Heart right ventricle (tissue), 16 donors: ENCODE results near the gene KCTD3. TPM values are rescaled to one million over a fixed set of nuclear protein-coding genes. Genes with fewer than 3 reads are reported as not detected.

Experiments used
- ATAC-seq, 8 donors: fragments of 200-7000 bp; cut with Tn5 transposase; one replicate each; pipeline ENCODE4 v1.9.1; 2020; ENCODE audit warnings: mild to moderate bottlenecking in 8 of 8, moderate library complexity in 8 of 8, moderate number of reproducible peaks in 1 of 8
- DNase-seq, 2 donors: peaks; one replicate each; pipeline ENCODE4 v3.0.0-alpha.2; 2020
- H3K27ac ChIP-seq, 10 donors: fragments of 200-600 bp; sonication (generic) in 2 of 10; one replicate each; pipeline versions ENCODE4 v1.5.0 to v1.8.0; 2020 to 2022; ENCODE audit warnings: mild to moderate bottlenecking in 3 of 10
- H3K27me3 ChIP-seq, 7 donors: fragments of 200-600 bp; one replicate each; pipeline ENCODE4 v1.8.0; 2021 to 2022; ENCODE audit warnings: mild to moderate bottlenecking in 2 of 7
- H3K36me3 ChIP-seq, 9 donors: fragments of 200-600 bp; sonication (generic) in 1 of 9; one replicate each; pipeline versions ENCODE4 v1.5.0 to v1.8.0; 2020 to 2022; ENCODE audit warnings: mild to moderate bottlenecking in 2 of 9
- H3K4me1 ChIP-seq, 9 donors: fragments of 200-600 bp; sonication (generic) in 1 of 9; one replicate each; pipeline versions ENCODE4 v1.5.0 to v1.8.0; 2020 to 2022; ENCODE audit warnings: mild to moderate bottlenecking in 4 of 9
- H3K4me3 ChIP-seq, 10 donors: fragments of 200-600 bp; sonication (generic) in 2 of 10; one replicate each; pipeline versions ENCODE4 v1.5.0 to v1.8.0; 2020 to 2022; ENCODE audit warnings: mild to moderate bottlenecking in 7 of 10, moderate library complexity in 2 of 10
- H3K9me3 ChIP-seq, 11 donors: fragments of 200-600 bp in 10 of 11; sonication (generic) in 2 of 11; one replicate each; pipeline versions ENCODE4 v1.5.0 to v1.8.0; 2013 to 2022; ENCODE audit warnings: mild to moderate bottlenecking in 2 of 11, control low read depth in 1 of 11, moderate library complexity in 1 of 11
- CTCF ChIP-seq, 9 donors: fragments of 200-600 bp; sonication (generic) in 2 of 9; IDR thresholded peaks; one replicate each; pipeline versions ENCODE4 v1.5.0 to v1.8.0; 2021 to 2022; ENCODE audit warnings: antibody characterized with exemption in 9 of 9, mild to moderate bottlenecking in 5 of 9, moderate library complexity in 1 of 9
- WGBS, 2 donors: extraction: QIAGEN DNeasy Blood & Tissue Kit; methylation state at CpG; one replicate each; pipeline ENCODE4 v1.1.7; 2013; ENCODE audit warnings: inconsistent platforms in 1 of 2; 5-methylcytosine and 5-hydroxymethylcytosine counted together
- intact Hi-C, 10 donors: fragments of 100-400 bp; cut with DNase I; formaldehyde crosslinking; loops; one replicate each; pipeline versions ENCODE4 v1.11.1 to v1.14.2; 2022
- polyA plus RNA-seq, 2 donors: library from polyadenylated mRNA; stranded (reverse); fragments of 200-250 nt; gene quantifications; one replicate each; pipeline ENCODE4 v1.2.3, GENCODE V29; 2013
- total RNA-seq, 10 donors: library from RNA; stranded (reverse); fragmentation: NEBNext Ultra II Directional in 3 of 10; extraction: Animal tissue kit (Norgen Biotek cat#: 25700) in 3 of 10; gene quantifications; one replicate each; pipeline versions ENCODE4 v1.2.1 to v1.2.4, GENCODE V29; 2021 to 2023
- donor health status: Arrhythmogenic right ventricular cardiomyopathy.
- donor health status: ischemic (EF 13 %, LVEDD 7.1; RV severe dilation, severe dysfunction).
- donor health status: healthy with polysubstance abuse.
- donor health status: DM: no; HTN: yes; CAD: no.
- donor health status: DM: no; HTN: no; CAD: no.
- donor health status: ischemic (EF 25% LVEDD 6.9; RV normal size, moderate dysfunction).
- donor health status: ischemic (EF 25% LVEDD 5.7; RV mildly dilated, moderate dysfunction).
- donor health status: healthy.
- donor health status: DM: yes; HTN: yes; CAD: no.
- donor health status: Ischemic cardiomyopathy.
- donor health status: ischemic (EF 35%, LVEDD 5.7; RV mildly dilated, moderate dysfunction).
- donor health status: nonischemic (EF 11% LVEDD 7.7; RV severe dilation, severe dysfunction).
- donor health status: DM: yes; HTN: yes; CAD: no.
- donor health status: PGD.
- donor health status: ischemic (EF 29% LVEDD 5.4; RV normal size, mild dysfunction).
- donor health status: nonischemic (EF 23%, LVEDD 6.1; RV moderate dilation, normal function).

Gene KCTD3
- total and polyA plus RNA-seq, 12 donors, result 10.4 to 34.7 (median 16.6) TPM

GRCh38 chr1:215600258-215600792, 33.2 kb downstream of the KCTD3 start:
- Histone ChIP-seq H3K36me3 (peaks cover 0 to 96% (median 6%) of the 10 kb centered on the region in 9 donors), H3K9me3 (no peaks in the 10 kb centered on the region), H3K4me1 (peaks cover 0 to 16% (median 7%) of the 10 kb centered on the region in 9 donors), H3K27me3 (no peaks in the 10 kb centered on the region), H3K27ac (no peak overlapping the region), H3K4me3 (no peak overlapping the region)
- ATAC-seq (no peak), DNase-seq (no peak)
- no peak for TF ChIP-seq CTCF (IDR thresholded peaks at IDR 0.05)
- intact Hi-C loops, result loop anchor here in 1 of 10 donors (5.0 kb wide), 1 partner anchor 33 kb away; the partner anchor contains the start of gene KCTD3

GRCh38 chr1:215600867-215601266, 33.8 kb downstream of the KCTD3 start:
- no peak overlapping the region for H3K4me3 ChIP-seq
- ATAC-seq (no peak), DNase-seq (no peak)
- intact Hi-C loops, result loop anchor here in 1 of 10 donors (5.0 kb wide), 1 partner anchor 34 kb away; the partner anchor contains the start of gene KCTD3
- no peaks in the 10 kb centered on the region for H3K9me3 ChIP-seq
- H3K27ac ChIP-seq, result no peak overlapping the region
- peaks cover 0 to 15% (median 6%) of the 10 kb centered on the region in 9 donors for H3K4me1 ChIP-seq
- no peak for TF ChIP-seq CTCF (IDR thresholded peaks at IDR 0.05)
- H3K36me3 ChIP-seq, result peaks cover 0 to 95% (median under 1%) of the 10 kb centered on the region in 9 donors
- WGBS, 2 donors, result 95 to 97% methylated on average over 10 of the region's 10 CpGs
- H3K27me3 ChIP-seq, result no peaks in the 10 kb centered on the region

GRCh38 chr1:215601276-215601675, 34.2 kb downstream of the KCTD3 start:
- no peaks in the 10 kb centered on the region for H3K9me3 ChIP-seq
- no peak for TF ChIP-seq CTCF (IDR thresholded peaks at IDR 0.05)
- intact Hi-C loops, result loop anchor here in 1 of 10 donors (5.0 kb wide), 1 partner anchor 34 kb away; the partner anchor contains the start of gene KCTD3
- H3K27me3 ChIP-seq, result no peaks in the 10 kb centered on the region
- H3K4me3 ChIP-seq, result no peak overlapping the region
- no peak overlapping the region for H3K27ac ChIP-seq
- H3K36me3 ChIP-seq, result peaks cover 0 to 91% (median 0%) of the 10 kb centered on the region in 9 donors
- DNase-seq (no peak), ATAC-seq (no peak)
- 82 to 90% methylated on average over 2 of the region's 2 CpGs for WGBS, 2 donors
- H3K4me1 ChIP-seq, result peaks cover 0 to 15% (median 6%) of the 10 kb centered on the region in 9 donors

- H3K9me3 ChIP-seq, result no peaks in the 10 kb centered on the region
- H3K27me3 ChIP-seq, result no peaks in the 10 kb centered on the region
- DNase-seq (no peak), ATAC-seq (no peak)
- no peak for TF ChIP-seq CTCF (IDR thresholded peaks at IDR 0.05)
- peaks cover 0 to 83% (median 0%) of the 10 kb centered on the region in 9 donors for H3K36me3 ChIP-seq
- H3K4me3 ChIP-seq, result no peak overlapping the region
- H3K27ac ChIP-seq, result no peak overlapping the region
- intact Hi-C loops, result loop anchor here in 1 of 10 donors (5.0 kb wide), 1 partner anchor 36 kb away; the partner anchor contains the start of gene KCTD3
- H3K4me1 ChIP-seq, result peaks cover 0 to 15% (median 6%) of the 10 kb centered on the region in 9 donors
These were observed 36.2 kb downstream of the KCTD3 start for GRCh38 chr1:215603319-215603718.
